Hepatocyte (in vitro differentiated cells): ENCODE results near the gene POC1A.

ENCODE experiments used
- CTCF ChIP-seq: fragments of 200-600 bp; sonication (generic); IDR thresholded peaks from 2 replicates; pipeline ENCODE4 v1.5.1; 2016; ENCODE audit warnings: antibody characterized with exemption, mild to moderate bottlenecking; ENCODE audit not compliant: poor library complexity
- EZH2 ChIP-seq: fragments of 200-600 bp; sonication (generic); IDR thresholded peaks from 2 replicates; pipeline ENCODE4 v1.6.1; 2016; ENCODE audit warnings: antibody characterized with exemption, mild to moderate bottlenecking, borderline replicate concordance
- EZH2phosphoT487 ChIP-seq: fragments of 200-600 bp; sonication (generic); IDR thresholded peaks from one replicate; pipeline ENCODE4 v1.6.1; 2018; ENCODE audit warnings: antibody characterized with exemption, mild to moderate bottlenecking, low read depth, moderate library complexity; ENCODE audit not compliant: unreplicated experiment, severe bottlenecking

DNA sequence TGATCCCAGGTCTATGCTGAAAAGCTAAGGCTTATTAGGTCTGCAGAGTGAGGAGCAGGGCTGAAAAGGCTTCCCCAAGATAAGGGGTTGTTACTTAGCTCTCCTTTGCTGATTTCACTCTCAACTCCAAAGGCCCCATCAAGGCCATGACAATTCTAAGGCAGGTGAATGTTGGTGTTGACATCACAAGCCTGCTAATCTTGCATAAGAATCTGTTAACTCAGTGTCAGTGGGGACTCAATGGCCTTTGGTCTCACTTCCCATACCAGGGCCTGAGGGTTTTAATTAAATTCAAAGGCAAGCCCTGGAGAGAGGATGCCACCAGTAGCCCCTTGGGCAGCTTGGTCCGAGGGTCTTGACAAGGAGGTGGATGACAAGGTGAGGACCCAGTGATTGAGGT lies 34.3 kb upstream of the POC1A start:
- no peak for TF ChIP-seq CTCF
- no peak for TF ChIP-seq EZH2
- TF ChIP-seq EZH2phosphoT487: no peak
